Retina (tissue), 1 donor: Measurements from ENCODE around the gene TLX2.

Experiments
- DNase-seq: peaks from one replicate; pipeline ENCODE4 v3.0.0-alpha.2; 2016

TLX2 gene

DNA sequence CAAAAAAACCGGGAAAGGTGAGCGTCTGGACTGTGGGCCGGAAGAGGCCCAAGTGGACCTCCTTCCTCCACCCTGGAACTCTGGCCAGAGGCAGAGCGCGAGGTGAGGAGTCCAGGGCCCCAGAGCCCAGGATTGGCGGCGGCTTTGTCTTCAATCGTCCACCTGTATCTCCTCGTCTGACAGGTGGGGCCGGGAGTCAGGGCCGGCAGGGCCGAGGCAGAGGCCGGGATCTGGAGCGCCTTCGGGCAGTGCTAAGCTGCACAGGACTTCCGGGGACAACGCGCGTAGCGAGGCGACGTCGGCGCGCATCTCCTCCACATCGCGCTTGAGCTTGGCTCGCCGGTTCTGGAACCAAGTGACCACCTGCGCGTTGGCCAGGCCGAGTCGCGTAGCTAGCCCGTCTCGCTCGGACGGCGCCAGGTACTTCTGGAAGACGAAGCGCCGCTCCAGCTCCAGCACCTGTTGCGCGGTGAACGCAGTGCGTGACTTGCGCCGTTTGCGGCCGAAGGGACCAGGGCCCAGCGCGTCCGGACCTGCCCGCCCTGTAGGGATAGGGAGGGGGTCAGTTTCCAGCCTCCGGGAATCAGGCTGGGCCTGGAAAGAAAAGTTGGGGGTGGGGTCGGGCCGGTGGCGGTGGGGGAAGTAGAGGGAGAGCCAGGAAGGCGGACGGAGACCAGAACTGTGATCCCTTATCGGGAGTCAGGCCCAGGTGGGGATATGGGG is 16.3 kb upstream of the TLX2 start:
- peak; percentile 60 for DNase-seq

DNA sequence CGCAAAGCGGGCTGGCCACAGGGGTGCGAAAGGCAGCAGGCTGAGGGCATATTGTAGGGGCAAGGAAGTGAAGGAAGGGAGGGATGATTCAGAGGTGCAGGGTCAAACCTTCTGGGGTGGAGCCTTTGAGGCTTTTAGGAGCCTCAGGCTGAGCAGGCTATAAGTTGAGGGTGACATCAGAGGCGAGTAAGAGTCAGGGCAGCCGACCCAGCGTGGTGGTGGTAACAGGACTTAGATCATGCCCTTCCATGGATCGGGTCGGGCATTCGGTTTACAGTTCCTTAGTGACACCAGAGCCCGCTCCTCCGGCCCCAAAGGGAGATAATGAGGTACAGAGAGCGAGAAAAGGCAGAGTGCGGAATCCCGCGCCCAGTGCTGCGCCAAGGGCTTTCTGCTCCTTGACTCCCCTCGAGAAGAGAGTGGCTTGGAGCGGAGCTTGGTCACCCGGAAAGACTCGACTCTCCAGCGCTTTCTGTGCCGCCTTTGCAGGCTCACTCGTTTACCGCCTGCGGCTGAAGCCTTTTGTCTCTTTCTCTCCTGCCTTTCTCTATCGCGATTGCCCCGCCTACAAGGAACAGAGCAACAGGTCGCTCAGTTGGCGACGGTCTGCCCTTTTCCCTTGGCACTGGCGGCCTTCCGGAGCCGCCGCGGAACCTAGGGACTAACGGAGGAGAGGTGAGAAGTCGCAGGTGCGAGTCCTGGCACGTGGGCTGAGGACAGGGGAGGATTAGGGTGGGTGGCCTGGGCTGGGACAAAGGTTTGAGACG is 15.6 kb upstream of the TLX2 start:
- peak; percentile 76 for DNase-seq

DNA sequence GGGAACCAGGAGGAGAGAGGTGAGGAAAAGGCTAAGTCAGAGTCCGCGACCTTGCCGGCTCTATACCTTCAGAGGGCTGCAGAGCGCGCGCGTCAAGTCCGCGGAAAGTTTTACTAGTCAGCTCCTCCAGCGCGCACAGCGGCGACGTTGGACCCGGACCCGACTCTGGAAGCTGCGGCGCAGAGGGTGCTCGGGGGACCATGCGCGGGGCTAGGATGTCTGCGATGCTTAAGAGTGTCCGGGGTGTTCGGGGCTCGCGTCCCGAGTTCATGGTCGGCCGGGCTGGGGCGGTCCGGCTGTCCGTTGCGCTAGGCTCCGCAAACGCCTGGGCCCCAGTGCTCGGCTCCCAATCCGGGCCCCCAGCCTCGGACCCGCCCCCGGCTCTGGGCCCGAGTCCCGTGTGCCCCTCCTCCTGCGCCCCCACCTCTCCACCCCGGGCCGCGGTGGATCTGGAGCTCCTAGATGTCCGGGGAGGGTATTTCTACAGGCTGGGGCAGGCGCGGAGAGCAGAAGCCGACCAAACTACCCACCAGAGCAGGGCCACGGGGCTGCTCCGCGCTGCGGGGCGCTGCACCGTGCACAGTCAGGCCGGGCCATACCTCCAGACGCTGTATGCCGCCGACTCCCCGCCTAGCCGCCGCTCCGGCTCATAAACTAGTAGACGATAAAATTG is 14.8 kb upstream of the TLX2 start, which contains the start of gene LBX2:
LBX2 (minus strand) TSS at position 337 of the 673 bp plus-strand sequence; CDS start at position 271, 66 bp downstream.
- peak; percentile 62 for DNase-seq

DNA sequence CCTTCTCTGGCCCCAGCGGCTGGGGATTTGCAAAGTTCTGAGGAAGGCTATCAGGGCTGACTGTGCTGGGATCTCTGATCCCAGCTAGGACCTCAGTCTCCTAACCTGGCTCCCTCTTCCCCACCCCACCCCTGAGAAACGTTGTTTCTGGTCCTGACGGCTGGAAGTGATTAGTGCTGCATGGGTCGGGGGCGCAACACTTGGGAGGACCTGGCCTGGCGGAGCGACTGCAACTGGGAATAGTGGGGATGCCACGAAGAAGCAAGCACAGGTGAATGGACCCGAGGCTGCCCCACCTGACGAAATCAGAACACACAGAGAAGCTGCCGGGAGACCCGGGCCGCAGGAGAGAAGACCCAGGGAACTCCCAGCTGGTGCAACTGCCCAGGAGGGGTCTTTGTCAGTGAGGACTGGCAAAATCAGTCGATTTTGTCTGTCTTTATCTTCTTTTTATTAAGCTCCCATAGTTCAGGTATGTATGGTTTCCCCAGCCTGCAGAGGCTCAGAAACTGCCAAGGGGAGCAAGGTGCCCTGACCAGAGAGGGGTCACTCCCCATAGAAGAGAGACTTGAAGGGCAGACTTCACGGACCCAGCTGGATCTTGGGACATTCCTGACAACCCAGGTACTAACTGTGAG is 14.2 kb upstream of the TLX2 start:
- no peak for DNase-seq

DNA sequence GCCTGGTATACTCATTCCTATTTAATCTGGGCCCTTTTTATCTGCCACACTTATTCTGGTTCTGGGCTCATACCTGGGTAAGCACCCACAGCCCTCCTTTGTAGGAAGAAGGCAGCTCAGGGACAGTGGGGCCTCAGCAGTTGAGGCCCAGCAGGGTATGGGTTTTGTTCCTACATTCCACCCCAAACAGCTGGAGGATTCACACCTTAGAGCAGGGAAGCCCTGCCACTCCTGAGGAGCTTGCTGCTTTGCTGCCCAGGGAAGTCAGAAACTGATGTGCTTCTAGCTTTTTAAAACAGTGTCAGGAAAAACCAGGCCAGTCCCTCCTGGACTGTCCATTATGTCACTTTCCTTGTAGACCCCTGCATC is 13.7 kb upstream of the TLX2 start:
- DNase-seq, result peak; percentile 16

DNA sequence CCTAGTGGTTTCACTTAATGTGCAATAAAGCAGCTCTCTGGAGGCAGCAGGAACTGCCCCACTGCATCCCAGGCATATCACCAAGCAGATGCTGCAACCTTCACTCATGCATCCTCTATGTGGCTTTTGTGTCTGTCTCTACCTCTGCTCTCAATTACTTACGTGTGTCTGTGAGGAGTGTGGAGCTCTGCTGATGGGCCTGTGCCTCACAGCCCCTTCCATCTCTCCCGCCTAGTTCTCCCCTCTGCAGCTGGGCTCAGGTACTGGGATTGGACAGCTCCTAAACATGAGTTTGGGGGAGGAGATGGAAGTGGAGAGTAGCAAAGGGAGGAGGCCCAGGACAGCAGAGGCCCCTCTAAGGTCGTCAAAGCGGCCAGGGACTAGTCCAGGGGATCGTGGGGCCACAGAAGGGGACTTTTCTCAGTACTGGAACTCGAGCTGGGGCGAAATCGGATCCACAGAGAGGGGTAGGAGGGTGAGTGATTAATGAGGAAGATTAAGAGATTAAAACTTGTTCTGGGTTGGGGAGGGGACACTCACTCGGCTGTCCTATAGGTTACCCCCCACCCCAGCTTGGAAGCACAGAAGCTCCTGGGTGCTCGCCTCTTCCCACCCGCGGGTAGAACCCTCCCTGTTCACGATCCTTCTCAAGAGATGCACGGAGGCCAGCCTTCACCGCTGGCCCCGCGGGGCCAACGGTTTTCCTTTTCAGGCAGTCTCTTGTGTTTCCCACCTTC is 12.7 kb upstream of the TLX2 start:
- DNase-seq, result peak; percentile 37

DNA sequence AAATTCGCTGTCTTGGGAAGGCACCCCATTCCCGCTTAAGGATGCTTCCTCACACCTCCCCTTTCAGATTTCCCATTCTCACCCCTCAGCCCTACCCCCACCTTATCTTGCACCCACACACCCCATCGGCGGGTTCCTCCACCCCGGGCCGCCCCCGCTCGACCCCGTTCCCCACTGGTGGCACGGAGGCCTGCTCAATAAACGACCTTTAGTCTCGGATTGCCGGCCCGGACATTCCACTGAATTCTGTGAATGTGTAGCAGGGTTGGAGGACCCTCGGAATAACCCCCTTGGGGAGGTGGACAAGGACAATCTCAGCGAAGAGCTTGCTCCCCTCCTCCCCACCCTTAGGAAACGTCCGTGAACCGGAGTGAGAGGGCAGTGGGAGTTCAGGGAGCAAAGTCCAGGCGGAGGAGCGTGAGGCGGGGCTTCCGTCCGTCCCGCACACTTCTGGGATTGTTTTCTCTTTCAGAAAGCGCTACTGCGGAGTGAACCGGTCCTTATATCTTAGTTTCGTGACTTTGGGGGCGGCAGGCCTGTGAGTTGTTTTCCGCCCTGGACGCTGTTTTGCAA is 12.0 kb upstream of the TLX2 start:
- DNase-seq, result peak; percentile 54

DNA sequence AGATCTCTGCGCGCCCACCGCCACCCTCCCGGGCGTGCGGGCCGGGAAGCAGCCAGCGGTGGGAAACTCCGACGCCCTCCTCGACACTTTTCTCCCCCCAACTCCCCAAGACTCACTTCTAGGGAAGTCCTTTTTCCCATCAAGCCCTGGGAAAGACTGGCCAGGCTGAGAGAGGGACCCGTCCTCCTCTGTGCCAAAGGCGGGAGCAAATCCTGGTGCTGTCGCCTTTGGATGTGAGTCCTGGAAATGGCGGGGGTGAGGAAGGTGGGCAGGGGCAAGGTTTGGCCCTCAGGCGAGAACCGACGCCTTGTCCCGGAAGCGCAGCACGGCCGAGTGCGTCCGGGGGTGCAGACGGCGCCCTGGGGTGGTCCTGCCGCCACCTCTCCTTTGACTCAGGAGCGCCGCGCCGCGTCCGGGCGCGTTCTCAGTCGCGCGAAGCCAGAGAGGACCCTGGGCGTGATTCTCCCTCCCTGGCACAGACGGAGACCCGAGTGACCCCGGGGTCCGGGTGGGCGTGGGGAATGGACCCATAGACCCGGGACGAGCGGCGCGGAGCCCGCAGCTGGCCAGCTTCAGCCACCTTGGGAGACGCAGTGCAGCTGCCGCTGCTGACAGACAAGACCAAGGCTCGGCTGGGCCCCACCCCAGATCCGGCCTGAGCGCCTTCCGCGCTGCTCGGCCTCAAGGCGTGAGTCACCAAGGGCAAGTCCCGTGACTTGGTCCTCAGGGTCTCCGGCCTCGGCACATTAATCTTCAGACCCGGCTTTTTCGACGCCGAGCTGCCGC is 11.3 kb upstream of the TLX2 start:
- DNase-seq, result peak; percentile 75

DNA sequence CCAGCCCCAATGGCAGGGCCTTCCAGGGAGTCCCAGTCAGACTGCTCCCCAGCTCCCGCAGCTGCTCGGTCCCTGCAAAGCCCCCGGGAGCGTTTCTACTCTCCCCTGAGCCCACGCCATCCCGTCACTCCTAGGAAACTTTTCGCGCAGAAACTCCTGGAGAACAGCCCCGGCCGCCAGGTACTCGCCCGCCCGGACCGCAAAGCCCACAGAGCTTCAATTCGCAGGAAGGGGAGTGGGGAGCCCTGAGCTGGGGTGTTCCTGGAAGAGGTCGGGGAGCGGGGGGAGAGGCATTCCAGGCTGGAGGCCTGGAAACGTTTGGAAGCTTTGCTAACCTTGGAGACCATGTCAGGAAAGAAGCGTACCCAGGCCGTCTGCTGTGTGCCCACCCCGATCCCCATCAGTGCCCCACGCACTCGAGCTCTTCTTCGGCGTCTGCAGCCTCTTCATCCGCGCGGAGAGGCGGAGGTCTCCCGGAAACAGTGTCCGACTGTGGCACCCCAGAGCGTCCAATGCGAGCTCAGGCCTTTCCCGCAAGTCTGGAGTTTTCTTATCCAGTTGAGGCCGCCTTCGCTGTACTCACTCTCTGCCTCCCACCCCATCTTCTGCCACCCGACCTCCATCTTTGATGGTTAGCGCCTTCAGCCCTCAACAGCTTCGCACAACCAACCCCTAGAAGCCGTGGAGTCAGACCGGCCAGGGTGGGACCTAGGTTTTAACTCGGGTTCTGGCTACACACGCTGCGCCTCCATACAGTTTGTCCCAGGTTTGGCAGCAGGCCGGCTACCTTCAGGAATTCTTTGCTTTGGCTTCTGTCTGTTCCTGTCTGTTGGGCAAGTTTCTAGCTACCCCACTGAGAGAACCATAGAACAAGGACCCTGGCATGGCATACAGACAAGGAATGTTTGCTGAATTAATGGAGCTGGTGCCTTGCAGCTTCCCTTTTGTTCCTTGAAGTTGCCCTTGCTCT is 10.5 kb upstream of the TLX2 start:
- peak; percentile 16 for DNase-seq

DNA sequence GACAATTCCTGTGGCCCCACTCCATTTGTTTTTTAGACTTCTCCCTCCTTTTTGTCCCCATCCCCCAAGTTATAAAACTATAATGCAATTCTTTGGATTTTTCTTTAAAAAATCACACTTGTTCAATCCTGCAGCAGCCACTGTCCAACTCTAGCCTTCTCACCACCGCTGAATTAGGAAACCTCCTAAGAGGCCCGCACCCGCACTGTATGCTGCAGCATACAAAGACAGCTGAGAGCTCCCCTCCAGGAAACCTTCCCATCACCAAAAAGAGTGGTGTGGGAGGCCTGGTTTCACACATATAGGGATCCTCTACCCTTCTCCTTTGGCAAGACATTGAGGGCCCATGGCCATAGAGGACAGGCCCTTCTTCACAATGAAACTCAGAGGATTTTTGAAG is 9.7 kb upstream of the TLX2 start:
- DNase-seq, result no peak

DNA sequence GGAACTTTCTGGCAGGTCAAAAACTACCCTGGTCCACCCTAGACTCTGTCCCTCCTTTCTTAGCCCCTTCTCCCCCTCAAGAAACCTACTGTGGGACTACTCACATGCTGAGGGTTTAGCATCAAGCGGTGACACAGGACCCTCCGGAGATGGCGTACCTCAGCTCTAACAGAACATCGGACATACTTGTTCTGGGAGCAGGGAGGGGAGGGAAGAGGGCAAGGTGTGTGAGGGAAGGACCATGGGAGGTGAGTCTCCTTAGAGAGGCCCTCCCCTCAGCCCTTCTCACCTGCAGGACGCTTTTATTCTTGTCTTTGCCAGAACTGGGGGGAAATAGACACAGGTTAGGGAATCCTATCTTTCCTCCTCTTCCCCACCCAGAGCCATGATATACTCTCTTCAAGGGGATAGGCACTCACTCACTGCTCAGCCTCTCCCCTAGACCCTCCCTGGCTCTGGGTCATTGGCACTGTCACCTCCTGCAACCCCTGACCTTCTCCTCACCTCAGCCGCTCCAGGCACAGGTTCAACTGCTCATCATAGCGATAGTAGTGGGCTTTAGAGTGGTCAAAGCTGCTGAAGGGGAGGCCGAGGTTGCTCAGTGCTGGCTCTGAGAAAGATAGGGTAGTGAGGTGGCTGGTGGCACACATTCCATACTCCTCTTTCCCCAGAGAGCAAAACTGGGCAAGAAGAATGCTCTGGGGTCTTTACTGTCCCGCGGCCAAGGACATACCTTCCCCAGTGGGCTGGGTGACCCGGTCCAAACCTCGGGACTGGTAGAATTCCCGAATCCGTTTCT is 8.6 kb upstream of the TLX2 start:
- DNase-seq, result no peak

DNA sequence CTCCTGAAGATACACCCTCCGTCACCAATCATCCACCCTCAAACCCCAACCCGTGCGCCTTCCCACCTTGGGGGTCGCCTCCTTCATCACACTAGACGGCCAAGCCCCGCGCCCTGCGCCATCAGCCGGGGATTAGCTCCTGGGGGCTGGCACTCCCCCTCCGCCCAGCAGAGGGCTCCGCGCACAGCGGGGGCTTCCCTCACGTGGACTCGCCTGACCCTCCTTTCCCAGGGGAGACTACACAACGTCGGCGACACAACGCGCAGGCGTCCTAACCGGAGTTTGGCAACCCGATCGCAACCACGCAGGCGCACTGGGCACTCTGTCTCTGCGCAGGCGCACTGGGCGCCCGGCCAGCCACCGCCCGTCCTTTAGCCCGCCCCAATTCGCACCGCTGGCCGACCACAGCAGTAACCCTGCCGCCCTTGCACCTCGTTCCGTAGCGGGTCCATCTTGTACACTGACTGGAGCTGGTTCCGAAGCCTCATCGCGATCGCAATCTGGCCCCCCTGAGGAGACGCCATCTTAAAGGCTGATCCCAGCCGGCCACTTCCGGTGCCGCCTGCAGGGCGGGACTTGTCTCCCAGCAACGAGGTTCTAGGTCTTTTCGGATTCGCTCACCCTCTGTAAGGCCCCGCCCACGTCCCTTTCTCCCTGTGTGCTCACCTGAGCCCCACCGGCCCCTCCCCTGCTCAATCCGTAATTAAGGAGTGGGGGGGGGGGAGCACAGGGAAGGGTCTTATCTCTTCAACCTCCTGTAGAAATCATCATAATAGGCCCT is 6.9 kb upstream of the TLX2 start, which contains the start of gene PCGF1:
PCGF1 (minus strand) TSS at position 551 of the 781 bp plus-strand sequence; CDS start at position 524, 27 bp downstream.
- peak; percentile 100 for DNase-seq

DNA sequence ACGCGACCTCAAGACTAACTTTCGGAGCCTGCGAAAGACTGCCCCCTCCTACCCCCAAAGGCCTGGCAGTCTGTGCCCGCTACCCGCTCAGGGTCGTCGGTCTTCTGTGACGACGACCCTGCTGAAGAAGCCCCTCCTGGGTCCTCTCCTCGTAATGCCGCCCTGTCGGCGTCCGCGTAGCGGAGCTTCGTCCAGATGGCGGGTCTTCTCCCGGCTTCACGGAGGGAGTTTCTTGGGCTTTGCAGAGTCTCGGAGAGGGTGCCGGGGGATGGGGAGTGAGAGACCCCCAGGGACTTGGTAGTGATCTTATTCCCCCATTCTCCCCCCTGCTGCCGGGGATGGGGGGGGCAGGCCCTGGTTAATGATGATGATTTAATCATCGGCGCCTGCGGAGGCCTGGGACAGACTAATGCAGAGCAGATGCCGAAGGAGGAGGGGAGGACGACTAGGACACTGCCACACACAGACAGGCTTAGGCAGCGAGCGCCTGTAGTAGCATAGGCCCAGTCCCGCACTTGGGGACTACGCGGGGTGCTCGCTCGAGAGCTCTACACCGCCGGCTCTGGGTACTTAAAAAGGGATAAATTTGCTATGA is 6.2 kb upstream of the TLX2 start:
- no peak for DNase-seq

DNA sequence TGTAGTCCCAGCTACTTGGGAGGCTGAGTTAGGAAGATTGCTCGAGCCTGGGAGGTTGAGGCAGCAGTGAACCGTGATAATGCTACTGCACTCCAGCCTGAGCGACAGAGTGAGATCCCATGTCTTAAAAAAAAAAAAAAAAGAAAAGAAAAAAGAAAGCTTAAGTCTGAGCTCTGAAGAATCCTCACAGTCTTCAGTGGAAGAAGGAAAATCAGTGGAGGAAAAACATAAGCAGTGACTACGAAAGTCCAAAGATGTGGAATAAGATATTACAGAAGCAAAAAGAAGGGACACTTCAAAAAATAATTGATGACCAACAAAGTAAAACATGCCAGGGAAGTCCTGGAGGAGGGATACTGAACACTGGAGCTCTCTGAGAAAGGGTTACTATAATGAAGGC is 4.0 kb upstream of the TLX2 start:
- DNase-seq, result no peak

DNA sequence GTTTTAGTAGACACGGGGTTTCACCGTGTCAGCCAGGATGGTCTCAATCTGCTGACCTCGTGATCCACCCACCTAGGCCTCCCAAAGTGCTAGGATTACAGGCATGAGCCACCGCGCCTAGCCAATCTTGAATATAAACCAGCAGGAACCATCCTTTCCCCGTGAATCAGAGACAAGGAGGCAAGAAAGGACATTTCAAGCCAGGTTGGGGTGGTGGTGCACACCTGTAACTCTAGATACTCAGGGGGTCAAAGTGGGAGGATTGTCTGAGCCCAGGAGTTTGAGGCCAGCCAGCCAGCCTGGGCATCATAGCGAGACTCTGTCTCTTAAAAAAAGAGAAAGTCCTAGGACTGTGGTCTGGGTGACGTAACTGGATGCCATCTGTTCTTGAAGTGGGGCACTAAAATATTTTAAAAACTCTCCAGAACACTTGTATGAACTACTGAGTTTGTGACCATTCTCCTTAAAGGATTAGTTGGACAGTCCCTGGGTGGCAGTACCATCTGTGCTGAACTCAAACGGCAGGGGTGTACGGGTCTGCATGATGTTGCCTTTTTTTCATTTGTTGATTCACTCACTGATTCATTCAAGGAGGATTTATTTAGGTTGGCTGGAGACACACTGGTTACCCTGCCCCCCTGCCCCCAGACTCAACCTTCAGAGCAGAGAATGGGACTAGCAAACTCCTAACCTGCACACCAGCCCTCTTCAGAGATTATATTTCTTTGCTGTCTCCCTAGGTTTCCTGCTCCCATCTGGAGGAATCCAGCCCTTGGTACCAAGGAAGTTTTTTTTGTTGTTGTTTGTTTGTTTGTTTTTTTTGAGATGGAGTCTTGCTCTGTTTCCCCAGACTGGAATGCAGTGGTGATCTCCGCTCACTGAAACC is 2.9 kb upstream of the TLX2 start:
- DNase-seq, result no peak

DNA sequence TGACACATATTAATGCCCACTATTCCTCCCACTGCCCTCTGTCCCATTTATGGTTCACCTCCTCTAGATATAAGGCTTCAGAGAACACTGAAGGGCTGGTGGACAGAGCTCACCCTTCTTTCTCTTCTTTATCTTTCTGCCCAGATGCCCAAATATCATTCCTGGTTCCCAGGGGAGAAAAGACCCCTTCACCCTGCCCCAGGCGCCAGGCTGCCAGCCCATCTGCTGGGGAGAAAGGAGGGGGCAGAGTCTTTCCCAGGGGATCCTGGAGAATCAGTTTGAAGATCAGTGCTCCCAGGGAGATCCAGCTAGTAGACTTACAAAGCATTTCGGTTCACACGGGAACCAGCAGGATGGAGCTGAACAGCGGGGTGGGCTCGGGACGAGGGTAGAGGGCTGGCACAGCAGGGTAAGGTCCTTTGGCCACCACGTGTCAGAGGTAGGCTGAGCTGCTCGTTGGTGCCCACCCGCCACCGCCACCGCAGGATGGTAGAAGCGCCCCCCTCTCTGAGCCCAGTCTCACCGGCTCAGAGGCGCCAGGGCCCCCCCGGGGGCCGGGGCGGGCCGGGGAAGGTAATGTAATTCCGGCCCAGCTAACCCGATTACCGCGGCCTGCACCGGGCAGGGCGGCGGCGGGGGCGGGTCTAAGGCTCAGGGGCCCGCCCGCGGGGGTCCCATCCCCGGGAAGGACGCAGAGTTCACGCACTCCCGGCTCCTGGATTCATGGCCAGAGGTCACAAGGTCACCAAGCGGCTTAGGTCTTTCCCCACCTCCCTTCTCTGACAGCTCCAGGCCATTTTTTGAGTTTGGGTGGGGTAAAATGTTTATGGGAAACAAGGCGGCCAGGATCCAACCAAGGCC is 1.3 kb upstream of the TLX2 start:
- DNase-seq, result peak; percentile 36
